ENCODE measurements around the gene FMN1. TPM values are rescaled to one million over a fixed set of nuclear protein-coding genes. Genes with fewer than 3 reads are reported as not detected.

The FMN1 gene
- total RNA-seq, 2 donors from 2014 or later, result 2.4 to 3.1 TPM

GRCh38 chr15:33099739-33100138 is 94.8 kb downstream of the FMN1 start:
- H3K27ac ChIP-seq, result no peak overlapping the region
- H3K4me3 ChIP-seq, result no peak overlapping the region
- no peaks in the 10 kb centered on the region for H3K4me1 ChIP-seq
- TF ChIP-seq, protein P1, sequence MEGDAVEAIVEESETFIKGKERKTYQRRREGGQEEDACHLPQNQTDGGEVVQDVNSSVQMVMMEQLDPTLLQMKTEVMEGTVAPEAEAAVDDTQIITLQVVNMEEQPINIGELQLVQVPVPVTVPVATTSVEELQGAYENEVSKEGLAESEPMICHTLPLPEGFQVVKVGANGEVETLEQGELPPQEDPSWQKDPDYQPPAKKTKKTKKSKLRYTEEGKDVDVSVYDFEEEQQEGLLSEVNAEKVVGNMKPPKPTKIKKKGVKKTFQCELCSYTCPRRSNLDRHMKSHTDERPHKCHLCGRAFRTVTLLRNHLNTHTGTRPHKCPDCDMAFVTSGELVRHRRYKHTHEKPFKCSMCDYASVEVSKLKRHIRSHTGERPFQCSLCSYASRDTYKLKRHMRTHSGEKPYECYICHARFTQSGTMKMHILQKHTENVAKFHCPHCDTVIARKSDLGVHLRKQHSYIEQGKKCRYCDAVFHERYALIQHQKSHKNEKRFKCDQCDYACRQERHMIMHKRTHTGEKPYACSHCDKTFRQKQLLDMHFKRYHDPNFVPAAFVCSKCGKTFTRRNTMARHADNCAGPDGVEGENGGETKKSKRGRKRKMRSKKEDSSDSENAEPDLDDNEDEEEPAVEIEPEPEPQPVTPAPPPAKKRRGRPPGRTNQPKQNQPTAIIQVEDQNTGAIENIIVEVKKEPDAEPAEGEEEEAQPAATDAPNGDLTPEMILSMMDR (IDR thresholded peaks at IDR 0.05), result no peak
- DNase-seq (ENCODE audit: low spot score), result no peak
- no peaks in the 10 kb centered on the region for H3K9me3 ChIP-seq
- no peaks in the 10 kb centered on the region for H3K27me3 ChIP-seq
- H3K36me3 ChIP-seq, result no peaks in the 10 kb centered on the region

DNA sequence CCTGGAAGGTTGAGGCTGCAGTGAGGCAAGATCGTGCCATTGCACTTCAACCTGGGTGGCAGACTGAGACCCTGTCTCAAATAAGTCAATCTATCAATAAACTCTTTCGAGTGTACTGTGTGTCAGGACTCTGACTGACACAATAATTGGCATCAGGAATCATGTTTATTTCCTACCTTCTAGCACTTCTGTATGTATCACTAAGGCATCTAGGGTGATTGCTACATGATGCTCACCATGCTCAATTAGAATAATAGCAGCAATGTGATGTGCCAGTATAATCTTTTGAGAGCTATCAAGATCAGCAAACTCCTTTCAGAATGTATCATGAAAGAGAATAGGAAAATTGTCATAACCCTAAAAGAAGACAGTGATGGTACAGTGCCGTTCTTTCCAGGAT is 95.3 kb downstream of the FMN1 start:
- Histone ChIP-seq H3K36me3 (no peaks in the 10 kb centered on the region), H3K27ac (no peak overlapping the region), H3K27me3 (no peaks in the 10 kb centered on the region), H3K9me3 (no peaks in the 10 kb centered on the region), H3K4me3 (no peak overlapping the region), H3K4me1 (no peaks in the 10 kb centered on the region)
- TF ChIP-seq, protein P1 (IDR thresholded peaks at IDR 0.05), result no peak
- DNase-seq (ENCODE audit: low spot score), result no peak

DNA sequence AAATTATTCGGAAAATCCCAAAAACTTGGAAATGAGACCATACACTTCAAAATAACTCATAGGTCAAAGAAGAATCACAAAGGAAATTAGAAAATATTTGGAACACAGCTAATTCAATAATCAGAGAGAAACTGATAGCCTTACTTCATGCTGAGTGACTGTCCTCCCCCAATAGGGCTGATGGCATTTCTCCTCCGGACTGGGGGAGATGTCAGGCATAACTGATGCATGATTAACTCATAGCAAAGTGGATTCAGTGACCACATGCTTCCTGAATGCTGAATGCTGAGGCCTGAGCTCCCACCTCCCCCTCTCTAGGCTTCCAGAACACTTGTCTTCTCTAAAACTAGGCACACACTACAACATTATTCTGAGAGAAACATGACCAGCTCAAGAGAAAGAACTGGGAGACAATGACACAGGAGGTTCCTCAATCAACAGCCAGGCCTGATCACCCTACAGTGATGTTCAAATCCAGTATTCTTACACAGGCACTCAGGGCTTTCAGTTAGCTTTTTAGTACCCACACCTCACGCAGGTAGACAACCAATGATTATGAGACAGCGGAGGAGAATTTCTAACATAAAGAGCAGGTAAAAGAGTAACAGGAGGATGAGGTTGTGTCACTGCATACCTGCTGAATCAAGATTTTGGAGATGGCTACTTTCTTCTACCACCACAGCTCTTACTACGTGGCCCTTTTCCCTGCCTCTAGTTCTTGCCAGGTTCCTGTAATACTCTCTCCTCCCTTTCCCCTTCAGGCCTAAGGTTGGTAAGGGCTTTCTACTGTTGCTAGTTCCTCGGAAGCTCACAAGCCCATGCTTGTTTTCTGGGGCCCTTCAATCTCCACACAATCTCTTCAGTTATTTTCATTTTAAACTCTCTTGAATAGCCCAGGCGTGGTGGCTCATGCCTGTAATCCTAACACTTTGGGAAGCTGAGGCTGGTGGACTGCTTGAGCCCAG is 96.1 kb downstream of the FMN1 start:
- DNase-seq (ENCODE audit: low spot score), result no peak
- Histone ChIP-seq H3K9me3 (no peaks in the 10 kb centered on the region), H3K4me1 (no peaks in the 10 kb centered on the region), H3K36me3 (no peaks in the 10 kb centered on the region), H3K27me3 (no peaks in the 10 kb centered on the region), H3K4me3 (no peak overlapping the region), H3K27ac (no peak overlapping the region)
- TF ChIP-seq, protein P1 (IDR thresholded peaks at IDR 0.05), result no peak

- Histone ChIP-seq H3K27ac (no peak overlapping the region), H3K36me3 (no peaks in the 10 kb centered on the region), H3K4me3 (no peak overlapping the region), H3K9me3 (no peaks in the 10 kb centered on the region), H3K4me1 (no peaks in the 10 kb centered on the region), H3K27me3 (no peaks in the 10 kb centered on the region)
- DNase-seq (ENCODE audit: low spot score), result no peak
- TF ChIP-seq, protein P1 (IDR thresholded peaks at IDR 0.05), result no peak
Observed at GRCh38 chr15:33096134-33096533, 98.4 kb downstream of the FMN1 start.

GRCh38 chr15:33095641-33096040 is 98.9 kb downstream of the FMN1 start:
- no peaks in the 10 kb centered on the region for H3K9me3 ChIP-seq
- H3K27me3 ChIP-seq, result no peaks in the 10 kb centered on the region
- H3K36me3 ChIP-seq, result no peaks in the 10 kb centered on the region
- TF ChIP-seq, protein P1 (IDR thresholded peaks at IDR 0.05), result no peak
- no peak overlapping the region for H3K27ac ChIP-seq
- DNase-seq (ENCODE audit: low spot score), result no peak
- no peak overlapping the region for H3K4me3 ChIP-seq
- H3K4me1 ChIP-seq, result no peaks in the 10 kb centered on the region

All from right atrium auricular region (tissue), 2 donors.